ENCODE results near the gene SIK1. TPM values are rescaled to one million over a fixed set of nuclear protein-coding genes. Genes with fewer than 3 reads are reported as not detected.

Gene SIK1
- total and polyA plus RNA-seq, 2 experiments from 2014 or later = 0.31 to 1.1 TPM

GRCh38 chr21:43364851-43365424 is 62.0 kb downstream of the SIK1 start:
- Mint-ChIP-seq H3K27me3 (ENCODE audit: insufficient read depth, low read depth, poor library complexity) (peaks cover 19% of the 10 kb centered on the region), H3K4me3 (no peak overlapping the region), H3K27ac (no peak overlapping the region), H3K4me1 (peaks cover 27% of the 10 kb centered on the region), H3K36me3 (ENCODE audit: low read depth) (no peaks in the 10 kb centered on the region), H3K9me3 (no peaks in the 10 kb centered on the region)
- Histone ChIP-seq H2AFZ (no peak overlapping the region), H3K4me1 (ENCODE audit: insufficient read depth) (no peaks in the 10 kb centered on the region; the same call in 1 of the 2 replicates), H3K27ac (ENCODE audit: low read depth) (no peak overlapping the region), H3K27me3 (ENCODE audit: insufficient read depth) (no peaks in the 10 kb centered on the region), H3K4me3 (no peak overlapping the region), H3K79me2 (replicated peaks; ENCODE audit: insufficient read depth) (no peaks in the 10 kb centered on the region), H4K20me1 (replicated peaks; ENCODE audit: insufficient read depth) (no peaks in the 10 kb centered on the region), H3K9me2 (ENCODE audit: insufficient read depth) (no peaks in the 10 kb centered on the region), H3K36me3 (ENCODE audit: insufficient read depth) (no peaks in the 10 kb centered on the region), H3K4me2 (no peak overlapping the region), H3F3A (replicated peaks; ENCODE audit: low read depth) (no peaks in the 10 kb centered on the region; the same call in 1 of the 2 replicates)
- ATAC-seq = no peak
- TF ChIP-seq CREB1 (CRISPR knock-in tag; IDR thresholded peaks at IDR 0.05; ENCODE audit: low read depth) (no peak), NANOG (IDR thresholded peaks at IDR 0.05; ENCODE audit: borderline replicate concordance) (no peak), STAT1 (IDR thresholded peaks at IDR 0.05; ENCODE audit: unreplicated experiment) (no peak), ZNF114 (CRISPR knock-in tag; IDR thresholded peaks at IDR 0.05) (no peak), ZNF331 (CRISPR knock-in tag; IDR thresholded peaks at IDR 0.05; ENCODE audit: low read depth) (no peak), REST (IDR thresholded peaks at IDR 0.05; ENCODE audit: unreplicated experiment) (no peak), EZH2phosphoT487 (IDR thresholded peaks at IDR 0.05; ENCODE audit: unreplicated experiment) (no peak), CTCF (conservative IDR thresholded peaks at IDR 0.05; ENCODE audit: low read depth in 2 of 2) (no peak), JUNB (IDR thresholded peaks at IDR 0.05; ENCODE audit: unreplicated experiment) (no peak), ZNF462 (CRISPR knock-in tag; IDR thresholded peaks at IDR 0.05) (no peak), EZH2 (IDR thresholded peaks at IDR 0.05; ENCODE audit: low read depth, unreplicated experiment) (no peak), POLR2AphosphoS5 (IDR thresholded peaks at IDR 0.05; ENCODE audit: low read depth) (no peak), ETS1 (IDR thresholded peaks at IDR 0.05) (no peak)
- no peak for DNase-seq (ENCODE audit: low spot score)
